ENCODE results near the gene PRPH2. TPM values are rescaled to one million over a fixed set of nuclear protein-coding genes. Genes with fewer than 3 reads are reported as not detected.

The PRPH2 gene
- polyA plus RNA-seq, 1 donor from 2014 or later = not detected

GRCh38 chr6:42709871-42710270 lies 12.5 kb downstream of the PRPH2 start:
- no peaks in the 10 kb centered on the region for H4K20me1 ChIP-seq (ENCODE audit: insufficient read depth)
- no peaks in the 10 kb centered on the region for H3K36me3 ChIP-seq (ENCODE audit: insufficient read depth, low read length)
- H3K27me3 ChIP-seq (ENCODE audit: insufficient read depth, low read depth, low read length) = no peaks in the 10 kb centered on the region
- no peak overlapping the region for H2AFZ ChIP-seq (ENCODE audit: low read depth, low read length)
- H3K9me2 ChIP-seq (ENCODE audit: insufficient read depth, low read length) = no peaks in the 10 kb centered on the region
- H3K79me2 ChIP-seq (replicated peaks; ENCODE audit: insufficient read depth, low read length) = no peaks in the 10 kb centered on the region
- no peak overlapping the region for H3K9ac ChIP-seq (ENCODE audit: low read length)
- no peaks in the 10 kb centered on the region for H3K9me3 ChIP-seq (ENCODE audit: low read length)
- H3K27ac ChIP-seq (ENCODE audit: low read length) = peak overlapping the region; percentile 31
- no peaks in the 10 kb centered on the region for H3F3A ChIP-seq (ENCODE audit: insufficient read depth, low read length, poor library complexity, severe bottlenecking)
- TF ChIP-seq POLR2AphosphoS5 (IDR thresholded peaks at IDR 0.05) (no peak), SMC3 (conservative IDR thresholded peaks at IDR 0.05; ENCODE audit: poor library complexity) (no peak), CTCF (IDR thresholded peaks at IDR 0.05; ENCODE audit: poor library complexity, severe bottlenecking) (no peak), TAF1 (IDR thresholded peaks at IDR 0.05; ENCODE audit: low read depth) (no peak), EP300 (conservative IDR thresholded peaks at IDR 0.05; ENCODE audit: poor library complexity, severe bottlenecking) (no peak), MXI1 (conservative IDR thresholded peaks at IDR 0.05; ENCODE audit: poor library complexity, severe bottlenecking) (no peak), RAD21 (conservative IDR thresholded peaks at IDR 0.05) (no peak)
- TF ChIP-seq, protein P1, sequence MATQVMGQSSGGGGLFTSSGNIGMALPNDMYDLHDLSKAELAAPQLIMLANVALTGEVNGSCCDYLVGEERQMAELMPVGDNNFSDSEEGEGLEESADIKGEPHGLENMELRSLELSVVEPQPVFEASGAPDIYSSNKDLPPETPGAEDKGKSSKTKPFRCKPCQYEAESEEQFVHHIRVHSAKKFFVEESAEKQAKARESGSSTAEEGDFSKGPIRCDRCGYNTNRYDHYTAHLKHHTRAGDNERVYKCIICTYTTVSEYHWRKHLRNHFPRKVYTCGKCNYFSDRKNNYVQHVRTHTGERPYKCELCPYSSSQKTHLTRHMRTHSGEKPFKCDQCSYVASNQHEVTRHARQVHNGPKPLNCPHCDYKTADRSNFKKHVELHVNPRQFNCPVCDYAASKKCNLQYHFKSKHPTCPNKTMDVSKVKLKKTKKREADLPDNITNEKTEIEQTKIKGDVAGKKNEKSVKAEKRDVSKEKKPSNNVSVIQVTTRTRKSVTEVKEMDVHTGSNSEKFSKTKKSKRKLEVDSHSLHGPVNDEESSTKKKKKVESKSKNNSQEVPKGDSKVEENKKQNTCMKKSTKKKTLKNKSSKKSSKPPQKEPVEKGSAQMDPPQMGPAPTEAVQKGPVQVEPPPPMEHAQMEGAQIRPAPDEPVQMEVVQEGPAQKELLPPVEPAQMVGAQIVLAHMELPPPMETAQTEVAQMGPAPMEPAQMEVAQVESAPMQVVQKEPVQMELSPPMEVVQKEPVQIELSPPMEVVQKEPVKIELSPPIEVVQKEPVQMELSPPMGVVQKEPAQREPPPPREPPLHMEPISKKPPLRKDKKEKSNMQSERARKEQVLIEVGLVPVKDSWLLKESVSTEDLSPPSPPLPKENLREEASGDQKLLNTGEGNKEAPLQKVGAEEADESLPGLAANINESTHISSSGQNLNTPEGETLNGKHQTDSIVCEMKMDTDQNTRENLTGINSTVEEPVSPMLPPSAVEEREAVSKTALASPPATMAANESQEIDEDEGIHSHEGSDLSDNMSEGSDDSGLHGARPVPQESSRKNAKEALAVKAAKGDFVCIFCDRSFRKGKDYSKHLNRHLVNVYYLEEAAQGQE (IDR thresholded peaks at IDR 0.05; ENCODE audit: borderline replicate concordance) = no peak
- H3K4me2 ChIP-seq (ENCODE audit: low read length) = no peak overlapping the region
- no peak overlapping the region for H3K4me3 ChIP-seq (ENCODE audit: low read length)

- Histone ChIP-seq H3K36me3 (ENCODE audit: insufficient read depth, low read length) (no peaks in the 10 kb centered on the region), H3K9ac (ENCODE audit: low read length) (no peak overlapping the region), H3K27me3 (ENCODE audit: insufficient read depth, low read depth, low read length) (no peaks in the 10 kb centered on the region), H3K4me3 (ENCODE audit: low read length) (no peak overlapping the region), H3K27ac (ENCODE audit: low read length) (no peak overlapping the region), H2AFZ (ENCODE audit: low read depth, low read length) (no peak overlapping the region), H4K20me1 (ENCODE audit: insufficient read depth) (no peaks in the 10 kb centered on the region), H3K9me2 (ENCODE audit: insufficient read depth, low read length) (no peaks in the 10 kb centered on the region), H3F3A (ENCODE audit: insufficient read depth, low read length, poor library complexity, severe bottlenecking) (no peaks in the 10 kb centered on the region), H3K4me2 (ENCODE audit: low read length) (no peak overlapping the region), H3K79me2 (replicated peaks; ENCODE audit: insufficient read depth, low read length) (no peaks in the 10 kb centered on the region), H3K9me3 (ENCODE audit: low read length) (no peaks in the 10 kb centered on the region)
- TF ChIP-seq, protein P1 (IDR thresholded peaks at IDR 0.05; ENCODE audit: borderline replicate concordance) = no peak
- TF ChIP-seq EP300 (conservative IDR thresholded peaks at IDR 0.05; ENCODE audit: poor library complexity, severe bottlenecking) (no peak), MXI1 (conservative IDR thresholded peaks at IDR 0.05; ENCODE audit: poor library complexity, severe bottlenecking) (no peak), TAF1 (IDR thresholded peaks at IDR 0.05; ENCODE audit: low read depth) (no peak)
Measured at GRCh38 chr6:42708096-42708495, 14.3 kb downstream of the PRPH2 start.
